NCI-H69 (cell line): Measurements from ENCODE around the gene RBM4.
"Not testable (repeated sequence)": the region's sequence is repeated elsewhere in the genome, so short reads cannot be mapped to it uniquely, and the experiment has no call there.

Experiments used
- DNase-seq: peaks from one replicate; lab custom pipeline; 2025; lab: John Stamatoyannopoulos, UW

Gene RBM4

GRCh38 chr11:66638177-66639065, at the start of gene RBM4:
RBM4 (plus strand) TSS chr11:66638703; CDS start chr11:66639712, 1,009 bp downstream.
- DNase-seq: peak; percentile 100

GRCh38 chr11:66589315-66589714, 49.2 kb upstream of the RBM4 start:
- not testable (repeated sequence) for DNase-seq

- DNase-seq: no peak
Observed at GRCh38 chr11:66589996-66590675, 48.4 kb upstream of the RBM4 start.

GRCh38 chr11:66591175-66591574, 47.3 kb upstream of the RBM4 start:
- no peak for DNase-seq

GRCh38 chr11:66592457-66593302, 45.8 kb upstream of the RBM4 start, which contains the start of the genes CCDC87 and CCS:
CCDC87 (minus strand) TSS chr11:66593063; CDS start chr11:66593015, 48 bp downstream.
CCS (plus strand) TSS chr11:66593185; CDS start chr11:66593262, 77 bp downstream.
- peak; percentile 98 for DNase-seq

- DNase-seq: no peak
Observed at GRCh38 chr11:66593303-66593635, 45.2 kb upstream of the RBM4 start.

- no peak for DNase-seq
Observed at GRCh38 chr11:66593650-66594049, 44.9 kb upstream of the RBM4 start.

- DNase-seq: peak; percentile 47
Observed at GRCh38 chr11:66595245-66595904, 43.1 kb upstream of the RBM4 start.

- DNase-seq: no peak
Observed at GRCh38 chr11:66598993-66599392, 39.5 kb upstream of the RBM4 start.

GRCh38 chr11:66600219-66600618, 38.3 kb upstream of the RBM4 start:
- DNase-seq: no peak

GRCh38 chr11:66600631-66601233, 37.8 kb upstream of the RBM4 start:
- no peak for DNase-seq

GRCh38 chr11:66603072-66603471, 35.4 kb upstream of the RBM4 start:
- DNase-seq: no peak

GRCh38 chr11:66604155-66604554, 34.3 kb upstream of the RBM4 start:
- DNase-seq: no peak

- DNase-seq: not testable (repeated sequence)
Observed at GRCh38 chr11:66606608-66607007, 31.9 kb upstream of the RBM4 start.

- no peak for DNase-seq
Observed at GRCh38 chr11:66607126-66607834, 31.2 kb upstream of the RBM4 start.

GRCh38 chr11:66609721-66610617, 28.5 kb upstream of the RBM4 start:
- DNase-seq: no peak

GRCh38 chr11:66612458-66612857, 26.0 kb upstream of the RBM4 start:
- DNase-seq: no peak

GRCh38 chr11:66614073-66614472, 24.4 kb upstream of the RBM4 start:
- no peak for DNase-seq

GRCh38 chr11:66616379-66617154, 21.9 kb upstream of the RBM4 start, which contains the start of gene RBM14:
RBM14 (plus strand) TSS chr11:66616630; CDS start chr11:66616721, 91 bp downstream.
- peak; percentile 100 for DNase-seq
